Endodermal cell (in vitro differentiated cells): ENCODE measurements around the gene RAB19. TPM values are rescaled to one million over a fixed set of nuclear protein-coding genes. Genes with fewer than 3 reads are reported as not detected.

ENCODE experiments used
- DNase-seq: peaks from one replicate; pipeline ENCODE4 v3.0.0-alpha.2; 2017
- H3K27ac ChIP-seq: 2 replicates; pipeline ENCODE4 v1.5.1; 2013; ENCODE audit warnings: mild to moderate bottlenecking, low read depth, low read length, moderate library complexity
- H3K27me3 ChIP-seq: 2 replicates; pipeline ENCODE4 v1.6.1; 2013; ENCODE audit warnings: mild to moderate bottlenecking, low read length, moderate library complexity; ENCODE audit not compliant: insufficient read depth, control insufficient read depth, poor library complexity, severe bottlenecking
- H3K36me3 ChIP-seq: 2 replicates; pipeline ENCODE4 v1.7.0; 2013; ENCODE audit warnings: mild to moderate bottlenecking, low read length, moderate library complexity; ENCODE audit not compliant: control insufficient read depth, insufficient read depth
- H3K4me1 ChIP-seq: one replicate; pipeline ENCODE4 v1.7.0; 2013; ENCODE audit warnings: low read length; ENCODE audit not compliant: control insufficient read depth, insufficient read depth
- H3K4me3 ChIP-seq: 2 replicates; pipeline ENCODE4 v1.5.1; 2013; ENCODE audit warnings: mild to moderate bottlenecking, low read length, moderate library complexity
- H3K9ac ChIP-seq: 2 replicates; pipeline ENCODE4 v1.6.1; 2013; ENCODE audit warnings: mild to moderate bottlenecking, low read length, moderate library complexity; ENCODE audit not compliant: poor library complexity, severe bottlenecking; ENCODE audit errors: extremely low read depth
- H3K9me3 ChIP-seq: 2 replicates; pipeline ENCODE4 v1.6.1; 2013; ENCODE audit warnings: mild to moderate bottlenecking, low read length, moderate library complexity; ENCODE audit not compliant: control insufficient read depth
- H3K27ac Mint-ChIP-seq: 2 replicates; pipeline ENCODE4 v1.8.0; 2020; ENCODE audit warnings: mixed read lengths
- H3K27me3 Mint-ChIP-seq: 2 replicates; pipeline ENCODE4 v1.8.0; 2021; ENCODE audit warnings: mild to moderate bottlenecking, mixed read lengths; ENCODE audit not compliant: insufficient read depth
- H3K36me3 Mint-ChIP-seq: 2 replicates; pipeline ENCODE4 v1.8.0; 2020; ENCODE audit warnings: low read depth, mixed read lengths
- H3K4me1 Mint-ChIP-seq: 2 replicates; pipeline ENCODE4 v1.8.0; 2020; ENCODE audit warnings: mixed read lengths
- H3K4me3 Mint-ChIP-seq: 2 replicates; pipeline ENCODE4 v1.8.0; 2020; ENCODE audit warnings: mild to moderate bottlenecking, moderate library complexity, mixed read lengths
- H3K9me3 Mint-ChIP-seq: 2 replicates; pipeline ENCODE4 v1.8.0; 2020; ENCODE audit warnings: mild to moderate bottlenecking, mixed read lengths
- WGBS, 2 experiments: methylation state at CpG; one replicate each; pipeline versions ENCODE4 v1.1.5 to v1.1.7; 2013; ENCODE audit warnings: missing lambda C conversion rate in 2 of 2, mixed read lengths in 1 of 2; ENCODE audit not compliant: insufficient coverage in 1 of 2, insufficient read length in 1 of 2; 5-methylcytosine and 5-hydroxymethylcytosine counted together
- total RNA-seq, 2 donors: library from RNA; stranded (reverse); fragmentation: NEBNext Ultra II Directional in 1 of 2; extraction: Animal tissue kit (Norgen Biotek cat#: 25700) in 1 of 2; gene quantifications; 2 replicates in 1 of 2; 3 replicates in 1 of 2; pipeline ENCODE4 v1.2.1, GENCODE V29; 2021
- TF ChIP-seq, protein P1 (sequence below): fragments of 200-600 bp; sonication (generic); conservative IDR thresholded peaks from 2 replicates; pipeline ENCODE4 v1.5.0; 2021; ENCODE audit warnings: antibody characterized with exemption, mild to moderate bottlenecking

Gene RAB19
- total RNA-seq, 2 donors from 2014 or later, result 5.1 to 5.7 TPM

- H3K9me3 ChIP-seq, result no peaks in the 10 kb centered on the region
- Mint-ChIP-seq H3K27ac (peak overlapping the region; percentile 6), H3K9me3 (no peaks in the 10 kb centered on the region), H3K36me3 (peaks cover 68% of the 10 kb centered on the region), H3K4me3 (no peak overlapping the region), H3K4me1 (peaks cover 79% of the 10 kb centered on the region), H3K27me3 (no peaks in the 10 kb centered on the region)
- TF ChIP-seq, protein P1, sequence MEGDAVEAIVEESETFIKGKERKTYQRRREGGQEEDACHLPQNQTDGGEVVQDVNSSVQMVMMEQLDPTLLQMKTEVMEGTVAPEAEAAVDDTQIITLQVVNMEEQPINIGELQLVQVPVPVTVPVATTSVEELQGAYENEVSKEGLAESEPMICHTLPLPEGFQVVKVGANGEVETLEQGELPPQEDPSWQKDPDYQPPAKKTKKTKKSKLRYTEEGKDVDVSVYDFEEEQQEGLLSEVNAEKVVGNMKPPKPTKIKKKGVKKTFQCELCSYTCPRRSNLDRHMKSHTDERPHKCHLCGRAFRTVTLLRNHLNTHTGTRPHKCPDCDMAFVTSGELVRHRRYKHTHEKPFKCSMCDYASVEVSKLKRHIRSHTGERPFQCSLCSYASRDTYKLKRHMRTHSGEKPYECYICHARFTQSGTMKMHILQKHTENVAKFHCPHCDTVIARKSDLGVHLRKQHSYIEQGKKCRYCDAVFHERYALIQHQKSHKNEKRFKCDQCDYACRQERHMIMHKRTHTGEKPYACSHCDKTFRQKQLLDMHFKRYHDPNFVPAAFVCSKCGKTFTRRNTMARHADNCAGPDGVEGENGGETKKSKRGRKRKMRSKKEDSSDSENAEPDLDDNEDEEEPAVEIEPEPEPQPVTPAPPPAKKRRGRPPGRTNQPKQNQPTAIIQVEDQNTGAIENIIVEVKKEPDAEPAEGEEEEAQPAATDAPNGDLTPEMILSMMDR, result no peak
- no peak for DNase-seq
- peaks cover 75% of the 10 kb centered on the region for H3K36me3 ChIP-seq
- WGBS, 2 experiments, result 92 to 93% methylated on average over 8 of the region's 8 CpGs
- H3K4me1 ChIP-seq, result peaks cover 7% of the 10 kb centered on the region
- H3K27ac ChIP-seq, result no peak overlapping the region
- no peak overlapping the region for H3K4me3 ChIP-seq
- H3K27me3 ChIP-seq, result no peaks in the 10 kb centered on the region
- H3K9ac ChIP-seq, result no peak overlapping the region
Observed at GRCh38 chr7:140454657-140455015, 50.8 kb downstream of the RAB19 start.

GRCh38 chr7:140455743-140456142 is 51.9 kb downstream of the RAB19 start:
- no peaks in the 10 kb centered on the region for H3K27me3 Mint-ChIP-seq
- 66 to 72% methylated on average over 3 to 4 of the region's 4 CpGs for WGBS, 2 experiments
- H3K36me3 Mint-ChIP-seq, result peaks cover 76% of the 10 kb centered on the region
- H3K4me1 Mint-ChIP-seq, result peaks cover 72% of the 10 kb centered on the region
- H3K9me3 Mint-ChIP-seq, result no peaks in the 10 kb centered on the region
- H3K4me1 ChIP-seq, result peaks cover 7% of the 10 kb centered on the region
- H3K9ac ChIP-seq, result no peak overlapping the region
- H3K9me3 ChIP-seq, result no peaks in the 10 kb centered on the region
- TF ChIP-seq, protein P1, result no peak
- H3K27ac Mint-ChIP-seq, result peak overlapping the region; percentile 62
- DNase-seq, result no peak
- H3K4me3 ChIP-seq, result no peak overlapping the region
- H3K27ac ChIP-seq, result no peak overlapping the region
- peak overlapping the region; percentile 33 for H3K4me3 Mint-ChIP-seq
- peaks cover 79% of the 10 kb centered on the region for H3K36me3 ChIP-seq
- no peaks in the 10 kb centered on the region for H3K27me3 ChIP-seq

DNA sequence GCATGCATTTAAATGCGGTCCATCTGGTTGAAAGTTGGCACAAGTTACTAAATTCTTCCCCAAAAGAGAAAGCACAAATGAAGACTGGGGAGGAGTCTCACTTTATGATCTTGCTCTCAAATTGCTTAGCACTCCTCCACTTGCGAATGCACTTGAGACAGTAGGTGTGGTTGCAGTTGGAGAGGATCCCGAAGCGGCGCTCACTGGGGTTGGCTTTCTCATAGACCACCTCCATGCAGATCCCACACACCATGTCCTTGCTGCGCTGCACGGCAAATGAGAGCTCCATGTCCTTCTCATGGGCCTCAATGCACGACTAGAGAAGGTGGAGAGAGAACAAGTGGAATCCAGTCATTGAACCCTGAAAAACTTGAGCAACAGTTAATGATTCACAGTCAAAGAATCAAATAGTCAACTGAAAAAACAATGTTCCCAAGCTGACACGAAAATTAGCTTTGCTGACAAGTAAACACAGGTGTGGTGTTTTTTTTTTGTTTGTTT is 52.7 kb downstream of the RAB19 start:
- peaks cover 84% of the 10 kb centered on the region for H3K36me3 Mint-ChIP-seq
- Histone ChIP-seq H3K27me3 (no peaks in the 10 kb centered on the region), H3K9ac (no peak overlapping the region), H3K27ac (no peak overlapping the region), H3K4me3 (no peak overlapping the region), H3K36me3 (peaks cover 88% of the 10 kb centered on the region), H3K9me3 (no peaks in the 10 kb centered on the region), H3K4me1 (peaks cover 7% of the 10 kb centered on the region)
- TF ChIP-seq, protein P1, result no peak
- H3K27ac Mint-ChIP-seq, result no peak overlapping the region
- H3K4me1 Mint-ChIP-seq, result peaks cover 67% of the 10 kb centered on the region
- WGBS, 2 experiments, result 92 to 100% methylated on average over 5 to 9 of the region's 9 CpGs
- DNase-seq, result no peak
- H3K4me3 Mint-ChIP-seq, result peak overlapping the region; percentile 33
- no peaks in the 10 kb centered on the region for H3K27me3 Mint-ChIP-seq
- no peaks in the 10 kb centered on the region for H3K9me3 Mint-ChIP-seq
